Hepatocyte (in vitro differentiated cells): Measurements from ENCODE around the gene DNPEP.

Experiments
- EZH2phosphoT487 ChIP-seq: fragments of 200-600 bp; sonication (generic); IDR thresholded peaks from one replicate; pipeline ENCODE4 v1.6.1; 2018; ENCODE audit warnings: antibody characterized with exemption, mild to moderate bottlenecking, low read depth, moderate library complexity; ENCODE audit not compliant: unreplicated experiment, severe bottlenecking
- TF ChIP-seq, protein P1 (sequence below): fragments of 200-600 bp; sonication (generic); IDR thresholded peaks from 2 replicates; pipeline ENCODE4 v1.5.1; 2016; ENCODE audit warnings: antibody characterized with exemption, mild to moderate bottlenecking; ENCODE audit not compliant: poor library complexity

DNA sequence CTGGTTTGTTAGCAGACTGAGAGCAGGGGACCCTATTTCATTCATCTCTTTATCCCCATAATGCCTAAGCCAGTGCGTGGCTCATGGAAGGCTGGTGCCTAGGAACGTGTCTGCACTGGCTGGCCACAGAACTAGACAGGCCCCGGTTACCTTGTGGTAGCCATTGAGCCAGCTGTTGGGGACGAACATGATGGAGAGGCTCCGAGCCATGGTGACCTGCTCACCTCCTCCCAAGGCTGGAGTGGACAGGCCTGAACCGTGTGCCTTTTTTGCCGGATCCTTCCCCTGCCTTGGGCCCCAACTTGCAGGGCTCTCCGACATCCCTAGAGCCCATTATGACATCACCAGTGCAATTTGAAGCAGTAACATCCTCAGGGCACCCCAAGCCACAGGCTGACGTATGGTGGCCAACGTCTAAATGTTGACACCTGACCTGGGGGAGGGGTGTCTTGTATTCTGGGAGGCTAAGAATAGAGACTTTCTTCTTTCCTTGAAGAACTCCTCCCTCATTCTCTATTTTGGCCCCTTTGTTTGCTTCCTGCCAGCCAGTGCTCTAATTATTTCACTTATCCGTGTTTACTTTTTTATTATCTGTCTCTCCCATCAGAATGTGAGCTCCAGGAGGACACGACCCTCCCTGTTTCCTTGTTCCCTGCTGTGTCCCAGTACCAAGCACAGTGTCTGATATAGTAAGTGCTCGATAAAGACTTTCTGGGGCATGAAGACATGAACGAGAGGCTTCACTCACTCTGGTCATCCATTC is 12.2 kb upstream of the DNPEP start:
- TF ChIP-seq, protein P1, sequence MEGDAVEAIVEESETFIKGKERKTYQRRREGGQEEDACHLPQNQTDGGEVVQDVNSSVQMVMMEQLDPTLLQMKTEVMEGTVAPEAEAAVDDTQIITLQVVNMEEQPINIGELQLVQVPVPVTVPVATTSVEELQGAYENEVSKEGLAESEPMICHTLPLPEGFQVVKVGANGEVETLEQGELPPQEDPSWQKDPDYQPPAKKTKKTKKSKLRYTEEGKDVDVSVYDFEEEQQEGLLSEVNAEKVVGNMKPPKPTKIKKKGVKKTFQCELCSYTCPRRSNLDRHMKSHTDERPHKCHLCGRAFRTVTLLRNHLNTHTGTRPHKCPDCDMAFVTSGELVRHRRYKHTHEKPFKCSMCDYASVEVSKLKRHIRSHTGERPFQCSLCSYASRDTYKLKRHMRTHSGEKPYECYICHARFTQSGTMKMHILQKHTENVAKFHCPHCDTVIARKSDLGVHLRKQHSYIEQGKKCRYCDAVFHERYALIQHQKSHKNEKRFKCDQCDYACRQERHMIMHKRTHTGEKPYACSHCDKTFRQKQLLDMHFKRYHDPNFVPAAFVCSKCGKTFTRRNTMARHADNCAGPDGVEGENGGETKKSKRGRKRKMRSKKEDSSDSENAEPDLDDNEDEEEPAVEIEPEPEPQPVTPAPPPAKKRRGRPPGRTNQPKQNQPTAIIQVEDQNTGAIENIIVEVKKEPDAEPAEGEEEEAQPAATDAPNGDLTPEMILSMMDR, result no peak
- TF ChIP-seq EZH2phosphoT487, result no peak
